Naive B cell (primary cell): ENCODE measurements around the gene IPO8. TPM values are rescaled to one million over a fixed set of nuclear protein-coding genes. Genes with fewer than 3 reads are reported as not detected.

Experiments used
- ATAC-seq, 2 donors: fragments of 150-1000 bp; cut with Tn5 transposase; 2 replicates each; pipeline ENCODE4 v1.10.0; 2021; ENCODE audit warnings: low read depth in 2 of 2, mild to moderate bottlenecking in 2 of 2, moderate library complexity in 2 of 2
- DNase-seq: peaks from one replicate; pipeline ENCODE4 v3.0.0; 2022
- H3K27ac Mint-ChIP-seq, 6 donors: one replicate each; pipeline ENCODE4 v1.8.0; 2020 to 2022; ENCODE audit warnings: mild to moderate bottlenecking in 6 of 6, mixed read lengths in 6 of 6, moderate library complexity in 5 of 6, inconsistent platforms in 2 of 6
- H3K27me3 Mint-ChIP-seq, 3 donors: one replicate each; pipeline ENCODE4 v1.8.0; 2021 to 2022; ENCODE audit warnings: mixed read lengths in 3 of 3, mild to moderate bottlenecking in 1 of 3
- H3K36me3 Mint-ChIP-seq, 2 donors: one replicate each; pipeline ENCODE4 v1.8.0; 2020 to 2022; ENCODE audit warnings: mixed read lengths in 2 of 2, inconsistent platforms in 1 of 2, mild to moderate bottlenecking in 1 of 2
- H3K4me1 Mint-ChIP-seq, 3 donors: one replicate each; pipeline ENCODE4 v1.8.0; 2020 to 2022; ENCODE audit warnings: mixed read lengths in 3 of 3, inconsistent platforms in 1 of 3, mild to moderate bottlenecking in 1 of 3, moderate library complexity in 1 of 3
- H3K4me3 Mint-ChIP-seq, 8 donors: one replicate each; pipeline ENCODE4 v1.8.0; 2020 to 2022; ENCODE audit warnings: mild to moderate bottlenecking in 8 of 8, mixed read lengths in 8 of 8, moderate library complexity in 8 of 8, inconsistent platforms in 2 of 8
- H3K9me3 Mint-ChIP-seq, 7 donors: one replicate each; pipeline ENCODE4 v1.8.0; 2020 to 2022; ENCODE audit warnings: mixed read lengths in 7 of 7, mild to moderate bottlenecking in 5 of 7, inconsistent platforms in 2 of 7, moderate library complexity in 1 of 7
- polyA plus RNA-seq, 6 donors: library from polyadenylated mRNA; unstranded; fragments of 300-500 nt; fragmentation: Illumina TruSeq; gene quantifications; one replicate each; pipeline ENCODE4 v1.2.3, GENCODE V29; 2021; ENCODE audit warnings: low read depth in 6 of 6

Gene IPO8
- polyA plus RNA-seq, 6 donors from 2014 or later, result 10.0 to 19.0 (median 15.4) TPM

DNA sequence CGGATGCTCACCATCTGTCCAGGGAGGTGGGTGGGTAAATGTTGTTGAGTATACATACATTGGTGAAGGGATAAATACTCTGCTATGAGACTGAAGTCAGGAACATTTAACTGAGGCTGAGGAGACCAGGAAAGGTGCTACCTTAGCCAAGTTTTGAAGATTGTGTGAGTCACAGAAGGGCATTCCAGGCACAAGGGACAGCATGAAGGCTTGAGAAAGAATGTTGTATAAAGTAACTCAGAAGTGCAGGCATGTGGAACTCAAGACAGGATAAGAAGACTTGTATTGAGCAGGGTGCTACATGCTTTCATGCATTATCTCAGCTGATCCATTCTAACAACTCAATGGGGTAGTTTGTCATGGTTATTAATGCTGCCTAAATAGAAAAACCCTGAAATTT is 112.7 kb downstream of the IPO8 start:
- Mint-ChIP-seq H3K9me3 (peaks cover 0 to 4% (median 0%) of the 10 kb centered on the region in 7 donors), H3K4me1 (no peaks in the 10 kb centered on the region), H3K36me3 (no peaks in the 10 kb centered on the region), H3K27me3 (no peaks in the 10 kb centered on the region), H3K27ac (no peak overlapping the region), H3K4me3 (no peak overlapping the region)
- DNase-seq, result no peak
- ATAC-seq, result no peak

DNA sequence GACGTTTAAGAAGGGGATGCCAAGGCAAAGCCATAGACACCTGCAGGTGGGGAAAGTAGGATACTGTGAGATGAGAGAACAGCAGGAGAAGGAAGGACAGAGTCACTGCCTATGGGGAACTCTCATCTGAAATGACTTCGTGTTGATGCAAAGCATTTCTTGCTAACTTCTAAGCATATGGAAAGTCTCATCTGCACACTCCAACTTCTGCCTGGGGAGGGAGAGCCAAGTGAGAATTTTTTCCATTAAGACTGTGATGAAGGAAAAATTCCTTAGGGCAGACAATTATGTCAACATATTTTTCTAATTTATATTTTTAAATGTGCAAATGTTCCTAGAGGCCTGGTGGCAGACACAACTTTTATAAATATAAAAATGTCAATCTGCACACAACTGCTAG is 115.3 kb downstream of the IPO8 start:
- DNase-seq, result no peak
- H3K27ac Mint-ChIP-seq, result no peak overlapping the region
- no peak overlapping the region for H3K4me3 Mint-ChIP-seq
- no peaks in the 10 kb centered on the region for H3K4me1 Mint-ChIP-seq
- no peaks in the 10 kb centered on the region for H3K27me3 Mint-ChIP-seq
- ATAC-seq, result no peak
- H3K9me3 Mint-ChIP-seq, result peaks cover 0 to 6% (median 0%) of the 10 kb centered on the region in 7 donors
- H3K36me3 Mint-ChIP-seq, result no peaks in the 10 kb centered on the region

Other genes with a start within 250 kb of the IPO8 start
- gene CAPRIN2, start 59.1 kb upstream of the IPO8 start, polyA plus RNA-seq, result 10 to 100 TPM in 3 of 6 donors, 1 to 10 TPM in 2, not detected in 1; 5.1 to 12.8 (median 10.1) TPM
- gene TSPAN11, start 230.9 kb upstream of the IPO8 start, polyA plus RNA-seq, result not detected